ENCODE measurements around the gene EXOC4. TPM values are rescaled to one million over a fixed set of nuclear protein-coding genes. Genes with fewer than 3 reads are reported as not detected.

Gene EXOC4
- total RNA-seq, 1 experiment from 2014 or later: 75.8 TPM

- H3K9ac ChIP-seq (ENCODE audit: extremely low read depth, insufficient read length, low read length): no peak overlapping the region
- H4K20me1 ChIP-seq (ENCODE audit: control insufficient read depth, insufficient read depth, insufficient read length): no peaks in the 10 kb centered on the region
- no peak for TF ChIP-seq CTCF (conservative IDR thresholded peaks at IDR 0.05)
- WGBS (ENCODE audit: extremely low coverage, insufficient read length, low lambda C conversion rate): no CpG with 5 or more reads among the region's 4 CpGs
- H4K91ac ChIP-seq (ENCODE audit: insufficient read length, low read depth, low read length): no peak overlapping the region
- H3K79me1 ChIP-seq (ENCODE audit: insufficient read depth, low read depth, low read length, poor library complexity, severe bottlenecking): no peaks in the 10 kb centered on the region
- no peak overlapping the region for H4K8ac ChIP-seq (replicated peaks; ENCODE audit: insufficient read length, low read depth, low read length)
- H3K27ac Mint-ChIP-seq: no peak overlapping the region
- no peak overlapping the region for H2BK120ac ChIP-seq (ENCODE audit: low read depth, low read length, poor library complexity, severe bottlenecking)
- no peaks in the 10 kb centered on the region for H3K27me3 ChIP-seq (ENCODE audit: insufficient read depth, low read length)
- no peak overlapping the region for H2AFZ ChIP-seq (ENCODE audit: low read length)
- H2BK20ac ChIP-seq (ENCODE audit: low read depth, low read length, poor library complexity, severe bottlenecking): no peak overlapping the region
- H3K14ac ChIP-seq (ENCODE audit: insufficient read depth, low read length): no peak overlapping the region
- no peaks in the 10 kb centered on the region for H3K23me2 ChIP-seq (ENCODE audit: insufficient read length, low read depth, low read length, poor library complexity, severe bottlenecking)
- H3K9me3 Mint-ChIP-seq: no peaks in the 10 kb centered on the region
- H2AK5ac ChIP-seq (ENCODE audit: insufficient read length, low read length): no peak overlapping the region
- no peak overlapping the region for H2BK15ac ChIP-seq (ENCODE audit: low read depth, low read length)
- no peak overlapping the region for H2BK5ac ChIP-seq (ENCODE audit: insufficient read length, low read length)
- no peak overlapping the region for H2BK12ac ChIP-seq (ENCODE audit: insufficient read length, low read depth, low read length)
- H3K9me3 ChIP-seq (ENCODE audit: control insufficient read depth, low read depth, low read length): no peaks in the 10 kb centered on the region
- no peaks in the 10 kb centered on the region for H3K36me3 Mint-ChIP-seq (ENCODE audit: insufficient read depth in 1 of 3, low read depth in 3 of 3)
- no peaks in the 10 kb centered on the region for H3K27me3 Mint-ChIP-seq (ENCODE audit: low read depth)
- no peak overlapping the region for H3K23ac ChIP-seq (ENCODE audit: insufficient read length, low read depth, low read length)
- H3K4me1 Mint-ChIP-seq: no peaks in the 10 kb centered on the region
- no peak overlapping the region for H3T11ph ChIP-seq (ENCODE audit: low read length)
- H3K4me3 Mint-ChIP-seq: no peak overlapping the region
- DNase-seq: no peak
- H3K18ac ChIP-seq (ENCODE audit: insufficient read length, low read depth, low read length): no peak overlapping the region
- no peak overlapping the region for H3K27ac ChIP-seq (ENCODE audit: insufficient read length, low read depth, low read length)
- H3K4me1 ChIP-seq (ENCODE audit: insufficient read depth, low read length): no peaks in the 10 kb centered on the region
- no peaks in the 10 kb centered on the region for H3K79me2 ChIP-seq (ENCODE audit: insufficient read depth, low read length)
- no peak overlapping the region for H3K4me2 ChIP-seq (ENCODE audit: insufficient read depth, insufficient read length, low read length)
- no peak overlapping the region for H3K4ac ChIP-seq (ENCODE audit: low read depth, low read length)
- no peak overlapping the region for H3K56ac ChIP-seq (ENCODE audit: insufficient read length, low read depth, low read length)
- H4K5ac ChIP-seq (ENCODE audit: insufficient read length, low read depth, low read length): no peak overlapping the region
Observed at GRCh38 chr7:133547981-133548380, 295.1 kb downstream of the EXOC4 start.
